H9 (cell line): Measurements from ENCODE around the gene SLC24A3. TPM values are rescaled to one million over a fixed set of nuclear protein-coding genes. Genes with fewer than 3 reads are reported as not detected.

Experiments
- DNase-seq: peaks from one replicate; pipeline ENCODE4 v3.0.0-alpha.2; 2017
- H2AFZ ChIP-seq: one replicate; pipeline ENCODE4 v1.6.1; 2013; ENCODE audit warnings: mild to moderate bottlenecking, low read length, control low read depth, moderate library complexity
- H2AK5ac ChIP-seq: 2 replicates; pipeline ENCODE4 v1.6.1; 2013; ENCODE audit warnings: low read length, control low read depth, mixed read lengths; ENCODE audit not compliant: insufficient read length
- H2BK120ac ChIP-seq: one replicate; pipeline ENCODE4 v1.6.1; 2013; ENCODE audit warnings: low read depth, mild to moderate bottlenecking, low read length, control low read depth, inconsistent platforms; ENCODE audit not compliant: poor library complexity, severe bottlenecking
- H2BK12ac ChIP-seq: 2 replicates; pipeline ENCODE4 v1.6.1; 2013; ENCODE audit warnings: low read length, control low read depth, mixed read lengths, low read depth; ENCODE audit not compliant: insufficient read length
- H2BK15ac ChIP-seq: 2 replicates; pipeline ENCODE4 v1.6.1; 2013; ENCODE audit warnings: low read depth, low read length, control low read depth
- H2BK20ac ChIP-seq: one replicate; pipeline ENCODE4 v1.6.1; 2013; ENCODE audit warnings: low read depth, mild to moderate bottlenecking, low read length, control low read depth, inconsistent platforms; ENCODE audit not compliant: poor library complexity, severe bottlenecking
- H2BK5ac ChIP-seq: 2 replicates; pipeline ENCODE4 v1.6.1; 2013; ENCODE audit warnings: low read length, control low read depth, mixed read lengths; ENCODE audit not compliant: insufficient read length
- H3K14ac ChIP-seq: 2 replicates; pipeline ENCODE4 v1.6.1; 2013; ENCODE audit warnings: low read length, control low read depth; ENCODE audit not compliant: insufficient read depth
- H3K18ac ChIP-seq: 2 replicates; pipeline ENCODE4 v1.6.1; 2013; ENCODE audit warnings: low read depth, mild to moderate bottlenecking, mixed read lengths, low read length, control low read depth; ENCODE audit not compliant: insufficient read length
- H3K23ac ChIP-seq: 2 replicates; pipeline ENCODE4 v1.6.1; 2013; ENCODE audit warnings: low read length, control low read depth, mixed read lengths, low read depth; ENCODE audit not compliant: insufficient read length
- H3K23me2 ChIP-seq: 2 replicates; pipeline ENCODE4 v1.6.1; 2013; ENCODE audit warnings: low read depth, mild to moderate bottlenecking, mixed read lengths, low read length, control low read depth; ENCODE audit not compliant: insufficient read length, poor library complexity, severe bottlenecking
- H3K27ac ChIP-seq: 2 replicates; pipeline ENCODE4 v1.5.1; 2013; ENCODE audit warnings: low read length, control low read depth, mixed read lengths, low read depth; ENCODE audit not compliant: insufficient read length
- H3K27me3 ChIP-seq: 2 replicates; pipeline ENCODE4 v1.6.1; 2013; ENCODE audit warnings: low read length, control low read depth, inconsistent platforms; ENCODE audit not compliant: insufficient read depth
- H3K4ac ChIP-seq: 2 replicates; pipeline ENCODE4 v1.6.1; 2013; ENCODE audit warnings: low read depth, mild to moderate bottlenecking, control low read depth, inconsistent platforms, low read length, moderate library complexity
- H3K4me1 ChIP-seq: 2 replicates; pipeline ENCODE4 v1.6.1; 2013; ENCODE audit warnings: low read length, control low read depth, inconsistent platforms; ENCODE audit not compliant: insufficient read depth
- H3K4me2 ChIP-seq: 2 replicates; pipeline ENCODE4 v1.6.1; 2013; ENCODE audit warnings: low read length, control low read depth, mixed read lengths; ENCODE audit not compliant: insufficient read length, insufficient read depth
- H3K56ac ChIP-seq: 2 replicates; pipeline ENCODE4 v1.6.1; 2013; ENCODE audit warnings: low read depth, mild to moderate bottlenecking, mixed read lengths, low read length, control low read depth; ENCODE audit not compliant: insufficient read length
- H3K79me1 ChIP-seq: 2 replicates; pipeline ENCODE4 v1.6.1; 2013; ENCODE audit warnings: low read depth, mild to moderate bottlenecking, moderate library complexity, low read length, control low read depth, inconsistent platforms; ENCODE audit not compliant: insufficient read depth, poor library complexity, severe bottlenecking
- H3K79me2 ChIP-seq: 2 replicates; pipeline ENCODE4 v1.6.1; 2013; ENCODE audit warnings: low read length, control low read depth, inconsistent platforms; ENCODE audit not compliant: insufficient read depth
- H3K9ac ChIP-seq: 2 replicates; pipeline ENCODE4 v1.6.1; 2013; ENCODE audit warnings: low read length, control low read depth, mixed read lengths; ENCODE audit not compliant: insufficient read length; ENCODE audit errors: extremely low read depth
- H3K9me3 ChIP-seq: one replicate; pipeline ENCODE4 v1.6.1; 2013; ENCODE audit warnings: low read depth, low read length, inconsistent platforms; ENCODE audit not compliant: control insufficient read depth
- H3T11ph ChIP-seq: one replicate; pipeline ENCODE4 v1.6.1; 2013; ENCODE audit warnings: mild to moderate bottlenecking, low read length, control low read depth, inconsistent platforms
- H4K20me1 ChIP-seq: one replicate; pipeline ENCODE4 v1.6.1; 2013; ENCODE audit not compliant: control insufficient read depth, insufficient read length, insufficient read depth
- H4K5ac ChIP-seq: 2 replicates; pipeline ENCODE4 v1.6.1; 2013; ENCODE audit warnings: low read depth, mild to moderate bottlenecking, mixed read lengths, low read length, control low read depth; ENCODE audit not compliant: insufficient read length
- H4K8ac ChIP-seq: replicated peaks from 2 replicates; pipeline ENCODE4 v1.6.1; 2013; ENCODE audit warnings: low read length, control low read depth, mixed read lengths, low read depth; ENCODE audit not compliant: insufficient read length
- H4K91ac ChIP-seq: 2 replicates; pipeline ENCODE4 v1.6.1; 2013; ENCODE audit warnings: low read depth, mild to moderate bottlenecking, moderate library complexity, mixed read lengths, low read length, control low read depth; ENCODE audit not compliant: insufficient read length
- H3K27ac Mint-ChIP-seq, 3 experiments: 2 replicates in 2 of 3; 3 replicates in 1 of 3; pipeline ENCODE4 v1.8.0; 2020 to 2021; ENCODE audit warnings: mixed read lengths in 3 of 3, mild to moderate bottlenecking in 1 of 3, moderate library complexity in 1 of 3
- H3K27me3 Mint-ChIP-seq: 2 replicates; pipeline ENCODE4 v1.8.0; 2021; ENCODE audit warnings: low read depth, mild to moderate bottlenecking, moderate library complexity, mixed read lengths
- H3K36me3 Mint-ChIP-seq, 3 experiments: 2 replicates in 2 of 3; 3 replicates in 1 of 3; pipeline ENCODE4 v1.8.0; 2020 to 2021; ENCODE audit warnings: low read depth in 3 of 3, mixed read lengths in 3 of 3; ENCODE audit not compliant: insufficient read depth in 1 of 3
- H3K4me1 Mint-ChIP-seq, 2 experiments: 2 replicates each; pipeline ENCODE4 v1.8.0; 2020; ENCODE audit warnings: mixed read lengths in 2 of 2
- H3K4me3 Mint-ChIP-seq, 2 experiments: 2 replicates in 1 of 2; 3 replicates in 1 of 2; pipeline ENCODE4 v1.8.0; 2020 to 2021; ENCODE audit warnings: mild to moderate bottlenecking in 2 of 2, mixed read lengths in 2 of 2, moderate library complexity in 1 of 2
- H3K9me3 Mint-ChIP-seq, 2 experiments: 2 replicates in 1 of 2; 3 replicates in 1 of 2; pipeline ENCODE4 v1.8.0; 2020; ENCODE audit warnings: mild to moderate bottlenecking in 2 of 2, mixed read lengths in 2 of 2, moderate library complexity in 1 of 2
- WGBS: extraction: QIAGEN DNeasy Blood & Tissue Kit; methylation state at CpG from one replicate; pipeline ENCODE4 v1.1.7; 2013; ENCODE audit warnings: missing lambda C conversion rate, low lambda C conversion rate, mixed read lengths; ENCODE audit not compliant: insufficient read length; ENCODE audit errors: extremely low coverage; 5-methylcytosine and 5-hydroxymethylcytosine counted together
- total RNA-seq: library from RNA; stranded (reverse); gene quantifications from 2 replicates; pipeline ENCODE4 v1.2.1, GENCODE V29; 2021
- TF ChIP-seq, protein P1 (sequence below): fragments of 200-600 bp; sonication (generic); conservative IDR thresholded peaks from 3 replicates; pipeline ENCODE4 v1.8.0; 2021; ENCODE audit warnings: antibody characterized with exemption, mild to moderate bottlenecking

Gene SLC24A3
- total RNA-seq, 1 experiment from 2014 or later = 0.83 TPM

DNA sequence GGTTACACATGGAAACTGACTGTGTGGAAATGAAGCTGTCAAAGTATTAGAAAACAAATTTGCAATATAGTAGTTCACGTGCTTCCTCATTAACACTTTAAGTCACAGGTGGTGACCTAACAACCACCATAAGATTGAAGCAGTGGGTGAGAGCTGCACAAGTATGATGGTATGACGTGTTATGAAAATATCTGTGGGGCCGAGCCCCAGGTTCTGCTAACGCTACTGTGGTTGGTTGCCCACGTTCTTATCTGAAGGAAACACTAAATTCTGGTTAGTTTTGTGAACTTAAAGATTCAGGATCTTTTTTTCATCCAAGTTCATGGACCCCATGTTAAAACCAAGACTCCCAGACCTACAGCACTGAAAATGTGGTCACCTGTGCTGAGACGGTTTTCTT, 302.6 kb downstream of the SLC24A3 start:
- no peak overlapping the region for H3K23ac ChIP-seq

More for the DNA sequence above, 302.6 kb downstream of the SLC24A3 start:
- Histone ChIP-seq H2BK20ac (no peak overlapping the region), H3K9ac (no peak overlapping the region), H3K14ac (no peak overlapping the region), H3K27me3 (no peaks in the 10 kb centered on the region), H4K5ac (no peak overlapping the region), H2BK12ac (no peak overlapping the region), H4K20me1 (no peaks in the 10 kb centered on the region), H3K23me2 (no peaks in the 10 kb centered on the region), H3K9me3 (no peaks in the 10 kb centered on the region), H3T11ph (no peak overlapping the region), H3K79me1 (no peaks in the 10 kb centered on the region), H2BK120ac (no peak overlapping the region), H3K56ac (no peak overlapping the region), H2BK15ac (no peak overlapping the region), H4K8ac (no peak overlapping the region), H2AFZ (no peak overlapping the region), H3K4ac (no peak overlapping the region), H2AK5ac (no peak overlapping the region), H3K4me2 (no peak overlapping the region), H3K27ac (no peak overlapping the region), H4K91ac (no peak overlapping the region), H3K4me1 (no peaks in the 10 kb centered on the region), H3K18ac (no peak overlapping the region), H2BK5ac (no peak overlapping the region), H3K79me2 (no peaks in the 10 kb centered on the region)
- Mint-ChIP-seq H3K4me3 (no peak overlapping the region), H3K27me3 (peaks cover 2% of the 10 kb centered on the region; the same call in 1 of the 2 replicates), H3K9me3 (peaks cover 0 to 8% of the 10 kb centered on the region in 2 experiments; a peak in 3 of 5 replicates), H3K27ac (no peak overlapping the region; a peak in 1 of 7 replicates), H3K4me1 (peaks cover 3 to 4% of the 10 kb centered on the region in 2 experiments; a peak in 2 of 4 replicates), H3K36me3 (peaks cover 0 to 4% (median 0%) of the 10 kb centered on the region in 3 experiments; a peak in 2 of 7 replicates)
- TF ChIP-seq, protein P1, sequence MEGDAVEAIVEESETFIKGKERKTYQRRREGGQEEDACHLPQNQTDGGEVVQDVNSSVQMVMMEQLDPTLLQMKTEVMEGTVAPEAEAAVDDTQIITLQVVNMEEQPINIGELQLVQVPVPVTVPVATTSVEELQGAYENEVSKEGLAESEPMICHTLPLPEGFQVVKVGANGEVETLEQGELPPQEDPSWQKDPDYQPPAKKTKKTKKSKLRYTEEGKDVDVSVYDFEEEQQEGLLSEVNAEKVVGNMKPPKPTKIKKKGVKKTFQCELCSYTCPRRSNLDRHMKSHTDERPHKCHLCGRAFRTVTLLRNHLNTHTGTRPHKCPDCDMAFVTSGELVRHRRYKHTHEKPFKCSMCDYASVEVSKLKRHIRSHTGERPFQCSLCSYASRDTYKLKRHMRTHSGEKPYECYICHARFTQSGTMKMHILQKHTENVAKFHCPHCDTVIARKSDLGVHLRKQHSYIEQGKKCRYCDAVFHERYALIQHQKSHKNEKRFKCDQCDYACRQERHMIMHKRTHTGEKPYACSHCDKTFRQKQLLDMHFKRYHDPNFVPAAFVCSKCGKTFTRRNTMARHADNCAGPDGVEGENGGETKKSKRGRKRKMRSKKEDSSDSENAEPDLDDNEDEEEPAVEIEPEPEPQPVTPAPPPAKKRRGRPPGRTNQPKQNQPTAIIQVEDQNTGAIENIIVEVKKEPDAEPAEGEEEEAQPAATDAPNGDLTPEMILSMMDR = no peak
- DNase-seq = no peak
- no CpG with 5 or more reads among the region's 6 CpGs for WGBS
